GM12878 (cell line): ENCODE data around the gene RAB44. TPM values are rescaled to one million over a fixed set of nuclear protein-coding genes. Genes with fewer than 3 reads are reported as not detected.

ENCODE experiments used
- CREM ChIP-seq: IDR thresholded peaks from 2 replicates; pipeline ENCODE4 v1.6.1; 2014; ENCODE audit warnings: antibody characterized with exemption, low read depth
- NFXL1 ChIP-seq: fragments of 450-650 bp; IDR thresholded peaks from 2 replicates; pipeline ENCODE4 v1.6.1; 2017; ENCODE audit warnings: antibody characterized with exemption, mild to moderate bottlenecking, borderline replicate concordance
- PAX5 ChIP-seq: IDR thresholded peaks from 2 replicates; pipeline ENCODE4 v1.6.1; 2011; ENCODE audit warnings: low read depth, low read length, borderline replicate concordance
- SMAD1 ChIP-seq: fragments of 450-650 bp; IDR thresholded peaks from 2 replicates; pipeline ENCODE4 v1.6.1; 2018; ENCODE audit warnings: mild to moderate bottlenecking, low read depth; ENCODE audit not compliant: partially characterized antibody
- SMC3 ChIP-seq: IDR thresholded peaks from 2 replicates; pipeline ENCODE4 v1.6.1; 2011; ENCODE audit warnings: low read length, improper control_type of control experiment, borderline replicate concordance
- polyA plus RNA-seq, 11 experiments: library from polyadenylated mRNA; depleted of rRNA in 4 of 11; unstranded in 6 of 11; stranded (reverse) in 5 of 11; fragments of >200 nt; fragmentation: Nextera tagmentation in 4 of 11; fragmentation: Illumina TruSeq in 1 of 11; extraction: Ambion mirVana in 4 of 11; extraction: Trizol in 1 of 11; gene quantifications; 1 replicate in 1 of 11; 2 replicates in 10 of 11; pipeline versions ENCODE4 v1.2.1 to v1.2.3, GENCODE V29; 2011 to 2016; ENCODE audit warnings: inconsistent platforms in 2 of 11, missing spikeins in 2 of 11, low read depth in 1 of 11
- total RNA-seq, 4 experiments: library from RNA; depleted of rRNA in 3 of 4; stranded (reverse); fragments of >200 nt in 3 of 4; fragmentation: Illumina TruSeq in 1 of 4; extraction: Trizol in 1 of 4; gene quantifications; 2 replicates each; pipeline versions ENCODE4 v1.2.1 to v1.2.3, GENCODE V29; 2013 to 2021
- TF ChIP-seq, protein P1 (sequence below): IDR thresholded peaks from 2 replicates; pipeline ENCODE4 v1.6.1; 2012; ENCODE audit warnings: mild to moderate bottlenecking, low read depth, low read length
- TF ChIP-seq, protein P2 (sequence below): IDR thresholded peaks from 2 replicates; pipeline ENCODE4 v1.6.1; 2012; ENCODE audit warnings: improper control_type of control experiment, low read depth, low read length; ENCODE audit not compliant: insufficient replicate concordance
- TF ChIP-seq, protein P3 (sequence below): fragments of 450-650 bp; IDR thresholded peaks from 2 replicates; pipeline ENCODE4 v1.6.1; 2016; ENCODE audit warnings: mild to moderate bottlenecking, moderate library complexity, borderline replicate concordance
- TF ChIP-seq, protein P4 (sequence below): fragments of 450-650 bp; IDR thresholded peaks from 2 replicates; pipeline ENCODE4 v1.6.1; 2017; ENCODE audit warnings: mild to moderate bottlenecking, low read depth, inconsistent platforms; ENCODE audit not compliant: poor library complexity, severe bottlenecking
- TF ChIP-seq, protein P5 (sequence below): IDR thresholded peaks from 2 replicates; pipeline ENCODE4 v1.6.1; 2011; ENCODE audit warnings: borderline replicate concordance, low read depth, mild to moderate bottlenecking, moderate library complexity, low read length; ENCODE audit not compliant: insufficient read depth, poor library complexity, severe bottlenecking

RAB44 gene
- total and polyA plus RNA-seq, 10 of the 15 experiments (the other 5 are each of a cell fraction or from before 2014, with no cell fraction given), result 0.01 to 0.08 (median 0.05) TPM; not detected in 2

DNA sequence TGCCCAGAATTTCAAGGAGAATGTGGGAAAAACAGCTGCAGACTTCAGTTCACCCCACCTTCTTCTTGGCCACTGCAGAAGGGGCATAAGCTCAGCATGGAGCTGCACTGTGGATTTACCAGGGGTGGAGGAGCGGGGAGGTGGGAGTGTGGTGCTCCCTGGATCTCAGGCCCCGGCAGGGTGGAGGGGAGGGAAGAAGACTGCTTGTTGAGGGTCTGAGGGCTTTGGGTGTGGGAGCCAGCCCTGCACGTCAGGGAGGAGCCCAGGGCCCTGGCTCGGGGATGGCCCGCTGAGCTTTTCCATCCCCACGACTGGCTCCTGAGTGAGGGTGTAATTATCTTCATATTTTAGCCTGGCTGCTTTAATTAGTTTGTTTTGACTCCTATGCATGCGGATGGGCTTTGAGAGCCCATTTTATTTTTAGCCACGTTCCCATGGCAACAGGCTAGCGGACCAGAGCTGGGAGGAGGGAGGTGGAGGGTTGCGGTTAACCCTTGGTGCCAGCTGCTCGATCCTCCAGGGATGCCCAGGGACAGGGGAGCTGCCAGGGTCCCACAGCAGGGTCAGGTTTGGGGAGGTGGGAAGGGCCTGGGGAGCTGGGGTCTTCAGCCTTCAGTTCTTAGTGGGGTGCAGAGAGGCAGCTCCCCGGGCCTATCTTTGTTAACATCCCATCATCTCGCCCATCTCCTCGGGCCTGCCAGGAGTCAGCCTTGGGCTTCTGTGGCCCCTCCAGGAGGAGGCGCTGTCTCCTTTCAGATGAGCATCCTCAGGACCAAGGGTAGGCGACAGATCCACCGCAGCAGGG, 68.2 kb downstream of the RAB44 start (continued):
- TF ChIP-seq, protein P1, sequence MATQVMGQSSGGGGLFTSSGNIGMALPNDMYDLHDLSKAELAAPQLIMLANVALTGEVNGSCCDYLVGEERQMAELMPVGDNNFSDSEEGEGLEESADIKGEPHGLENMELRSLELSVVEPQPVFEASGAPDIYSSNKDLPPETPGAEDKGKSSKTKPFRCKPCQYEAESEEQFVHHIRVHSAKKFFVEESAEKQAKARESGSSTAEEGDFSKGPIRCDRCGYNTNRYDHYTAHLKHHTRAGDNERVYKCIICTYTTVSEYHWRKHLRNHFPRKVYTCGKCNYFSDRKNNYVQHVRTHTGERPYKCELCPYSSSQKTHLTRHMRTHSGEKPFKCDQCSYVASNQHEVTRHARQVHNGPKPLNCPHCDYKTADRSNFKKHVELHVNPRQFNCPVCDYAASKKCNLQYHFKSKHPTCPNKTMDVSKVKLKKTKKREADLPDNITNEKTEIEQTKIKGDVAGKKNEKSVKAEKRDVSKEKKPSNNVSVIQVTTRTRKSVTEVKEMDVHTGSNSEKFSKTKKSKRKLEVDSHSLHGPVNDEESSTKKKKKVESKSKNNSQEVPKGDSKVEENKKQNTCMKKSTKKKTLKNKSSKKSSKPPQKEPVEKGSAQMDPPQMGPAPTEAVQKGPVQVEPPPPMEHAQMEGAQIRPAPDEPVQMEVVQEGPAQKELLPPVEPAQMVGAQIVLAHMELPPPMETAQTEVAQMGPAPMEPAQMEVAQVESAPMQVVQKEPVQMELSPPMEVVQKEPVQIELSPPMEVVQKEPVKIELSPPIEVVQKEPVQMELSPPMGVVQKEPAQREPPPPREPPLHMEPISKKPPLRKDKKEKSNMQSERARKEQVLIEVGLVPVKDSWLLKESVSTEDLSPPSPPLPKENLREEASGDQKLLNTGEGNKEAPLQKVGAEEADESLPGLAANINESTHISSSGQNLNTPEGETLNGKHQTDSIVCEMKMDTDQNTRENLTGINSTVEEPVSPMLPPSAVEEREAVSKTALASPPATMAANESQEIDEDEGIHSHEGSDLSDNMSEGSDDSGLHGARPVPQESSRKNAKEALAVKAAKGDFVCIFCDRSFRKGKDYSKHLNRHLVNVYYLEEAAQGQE, result no peak
- TF ChIP-seq PAX5, result no peak
- TF ChIP-seq, protein P2, sequence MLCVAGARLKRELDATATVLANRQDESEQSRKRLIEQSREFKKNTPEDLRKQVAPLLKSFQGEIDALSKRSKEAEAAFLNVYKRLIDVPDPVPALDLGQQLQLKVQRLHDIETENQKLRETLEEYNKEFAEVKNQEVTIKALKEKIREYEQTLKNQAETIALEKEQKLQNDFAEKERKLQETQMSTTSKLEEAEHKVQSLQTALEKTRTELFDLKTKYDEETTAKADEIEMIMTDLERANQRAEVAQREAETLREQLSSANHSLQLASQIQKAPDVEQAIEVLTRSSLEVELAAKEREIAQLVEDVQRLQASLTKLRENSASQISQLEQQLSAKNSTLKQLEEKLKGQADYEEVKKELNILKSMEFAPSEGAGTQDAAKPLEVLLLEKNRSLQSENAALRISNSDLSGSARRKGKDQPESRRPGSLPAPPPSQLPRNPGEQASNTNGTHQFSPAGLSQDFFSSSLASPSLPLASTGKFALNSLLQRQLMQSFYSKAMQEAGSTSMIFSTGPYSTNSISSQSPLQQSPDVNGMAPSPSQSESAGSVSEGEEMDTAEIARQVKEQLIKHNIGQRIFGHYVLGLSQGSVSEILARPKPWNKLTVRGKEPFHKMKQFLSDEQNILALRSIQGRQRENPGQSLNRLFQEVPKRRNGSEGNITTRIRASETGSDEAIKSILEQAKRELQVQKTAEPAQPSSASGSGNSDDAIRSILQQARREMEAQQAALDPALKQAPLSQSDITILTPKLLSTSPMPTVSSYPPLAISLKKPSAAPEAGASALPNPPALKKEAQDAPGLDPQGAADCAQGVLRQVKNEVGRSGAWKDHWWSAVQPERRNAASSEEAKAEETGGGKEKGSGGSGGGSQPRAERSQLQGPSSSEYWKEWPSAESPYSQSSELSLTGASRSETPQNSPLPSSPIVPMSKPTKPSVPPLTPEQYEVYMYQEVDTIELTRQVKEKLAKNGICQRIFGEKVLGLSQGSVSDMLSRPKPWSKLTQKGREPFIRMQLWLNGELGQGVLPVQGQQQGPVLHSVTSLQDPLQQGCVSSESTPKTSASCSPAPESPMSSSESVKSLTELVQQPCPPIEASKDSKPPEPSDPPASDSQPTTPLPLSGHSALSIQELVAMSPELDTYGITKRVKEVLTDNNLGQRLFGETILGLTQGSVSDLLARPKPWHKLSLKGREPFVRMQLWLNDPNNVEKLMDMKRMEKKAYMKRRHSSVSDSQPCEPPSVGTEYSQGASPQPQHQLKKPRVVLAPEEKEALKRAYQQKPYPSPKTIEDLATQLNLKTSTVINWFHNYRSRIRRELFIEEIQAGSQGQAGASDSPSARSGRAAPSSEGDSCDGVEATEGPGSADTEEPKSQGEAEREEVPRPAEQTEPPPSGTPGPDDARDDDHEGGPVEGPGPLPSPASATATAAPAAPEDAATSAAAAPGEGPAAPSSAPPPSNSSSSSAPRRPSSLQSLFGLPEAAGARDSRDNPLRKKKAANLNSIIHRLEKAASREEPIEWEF, result no peak
- no peak for TF ChIP-seq SMAD1
- TF ChIP-seq, protein P3, sequence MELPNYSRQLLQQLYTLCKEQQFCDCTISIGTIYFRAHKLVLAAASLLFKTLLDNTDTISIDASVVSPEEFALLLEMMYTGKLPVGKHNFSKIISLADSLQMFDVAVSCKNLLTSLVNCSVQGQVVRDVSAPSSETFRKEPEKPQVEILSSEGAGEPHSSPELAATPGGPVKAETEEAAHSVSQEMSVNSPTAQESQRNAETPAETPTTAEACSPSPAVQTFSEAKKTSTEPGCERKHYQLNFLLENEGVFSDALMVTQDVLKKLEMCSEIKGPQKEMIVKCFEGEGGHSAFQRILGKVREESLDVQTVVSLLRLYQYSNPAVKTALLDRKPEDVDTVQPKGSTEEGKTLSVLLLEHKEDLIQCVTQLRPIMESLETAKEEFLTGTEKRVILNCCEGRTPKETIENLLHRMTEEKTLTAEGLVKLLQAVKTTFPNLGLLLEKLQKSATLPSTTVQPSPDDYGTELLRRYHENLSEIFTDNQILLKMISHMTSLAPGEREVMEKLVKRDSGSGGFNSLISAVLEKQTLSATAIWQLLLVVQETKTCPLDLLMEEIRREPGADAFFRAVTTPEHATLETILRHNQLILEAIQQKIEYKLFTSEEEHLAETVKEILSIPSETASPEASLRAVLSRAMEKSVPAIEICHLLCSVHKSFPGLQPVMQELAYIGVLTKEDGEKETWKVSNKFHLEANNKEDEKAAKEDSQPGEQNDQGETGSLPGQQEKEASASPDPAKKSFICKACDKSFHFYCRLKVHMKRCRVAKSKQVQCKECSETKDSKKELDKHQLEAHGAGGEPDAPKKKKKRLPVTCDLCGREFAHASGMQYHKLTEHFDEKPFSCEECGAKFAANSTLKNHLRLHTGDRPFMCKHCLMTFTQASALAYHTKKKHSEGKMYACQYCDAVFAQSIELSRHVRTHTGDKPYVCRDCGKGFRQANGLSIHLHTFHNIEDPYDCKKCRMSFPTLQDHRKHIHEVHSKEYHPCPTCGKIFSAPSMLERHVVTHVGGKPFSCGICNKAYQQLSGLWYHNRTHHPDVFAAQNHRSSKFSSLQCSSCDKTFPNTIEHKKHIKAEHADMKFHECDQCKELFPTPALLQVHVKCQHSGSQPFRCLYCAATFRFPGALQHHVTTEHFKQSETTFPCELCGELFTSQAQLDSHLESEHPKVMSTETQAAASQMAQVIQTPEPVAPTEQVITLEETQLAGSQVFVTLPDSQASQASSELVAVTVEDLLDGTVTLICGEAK, result no peak
- no peak for TF ChIP-seq NFXL1
- TF ChIP-seq, protein P4, sequence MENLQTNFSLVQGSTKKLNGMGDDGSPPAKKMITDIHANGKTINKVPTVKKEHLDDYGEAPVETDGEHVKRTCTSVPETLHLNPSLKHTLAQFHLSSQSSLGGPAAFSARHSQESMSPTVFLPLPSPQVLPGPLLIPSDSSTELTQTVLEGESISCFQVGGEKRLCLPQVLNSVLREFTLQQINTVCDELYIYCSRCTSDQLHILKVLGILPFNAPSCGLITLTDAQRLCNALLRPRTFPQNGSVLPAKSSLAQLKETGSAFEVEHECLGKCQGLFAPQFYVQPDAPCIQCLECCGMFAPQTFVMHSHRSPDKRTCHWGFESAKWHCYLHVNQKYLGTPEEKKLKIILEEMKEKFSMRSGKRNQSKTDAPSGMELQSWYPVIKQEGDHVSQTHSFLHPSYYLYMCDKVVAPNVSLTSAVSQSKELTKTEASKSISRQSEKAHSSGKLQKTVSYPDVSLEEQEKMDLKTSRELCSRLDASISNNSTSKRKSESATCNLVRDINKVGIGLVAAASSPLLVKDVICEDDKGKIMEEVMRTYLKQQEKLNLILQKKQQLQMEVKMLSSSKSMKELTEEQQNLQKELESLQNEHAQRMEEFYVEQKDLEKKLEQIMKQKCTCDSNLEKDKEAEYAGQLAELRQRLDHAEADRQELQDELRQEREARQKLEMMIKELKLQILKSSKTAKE, result no peak
- TF ChIP-seq, protein P5, sequence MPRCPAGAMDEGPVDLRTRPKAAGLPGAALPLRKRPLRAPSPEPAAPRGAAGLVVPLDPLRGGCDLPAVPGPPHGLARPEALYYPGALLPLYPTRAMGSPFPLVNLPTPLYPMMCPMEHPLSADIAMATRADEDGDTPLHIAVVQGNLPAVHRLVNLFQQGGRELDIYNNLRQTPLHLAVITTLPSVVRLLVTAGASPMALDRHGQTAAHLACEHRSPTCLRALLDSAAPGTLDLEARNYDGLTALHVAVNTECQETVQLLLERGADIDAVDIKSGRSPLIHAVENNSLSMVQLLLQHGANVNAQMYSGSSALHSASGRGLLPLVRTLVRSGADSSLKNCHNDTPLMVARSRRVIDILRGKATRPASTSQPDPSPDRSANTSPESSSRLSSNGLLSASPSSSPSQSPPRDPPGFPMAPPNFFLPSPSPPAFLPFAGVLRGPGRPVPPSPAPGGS, result no peak
- TF ChIP-seq SMC3, result peak; percentile 91
- no peak for TF ChIP-seq CREM
